AG04450 (cell line): ENCODE results near the gene HEMK1. TPM values are rescaled to one million over a fixed set of nuclear protein-coding genes. Genes with fewer than 3 reads are reported as not detected.

Experiments
- CTCF ChIA-PET: fragments of 300-600, 350-600 bp; formaldehyde crosslinking; extraction: SDS; loops from one replicate; lab custom pipeline; 2022; ENCODE audit warnings: antibody characterized with exemption, inconsistent platforms; lab: Charles Lee
- POLR2A ChIA-PET: fragments of 350-600 bp; formaldehyde crosslinking; extraction: SDS; loops from one replicate; lab custom pipeline; 2021; ENCODE audit warnings: antibody characterized with exemption, inconsistent platforms; lab: Yijun Ruan, JAX
- DNase-seq: peaks from one replicate; pipeline ENCODE4 v3.0.0-alpha.2; 2011; ENCODE audit warnings: low read depth, low spot score
- H3K27ac ChIP-seq: one replicate; pipeline ENCODE4 v1.5.1; 2012; ENCODE audit warnings: low read depth, low read length, control low read depth
- H3K27me3 ChIP-seq: one replicate; pipeline ENCODE4 v1.6.0; 2012; ENCODE audit warnings: low read length; ENCODE audit not compliant: control insufficient read depth, insufficient read depth
- H3K4me3 ChIP-seq: 2 replicates; pipeline ENCODE4 v1.5.1; 2011; ENCODE audit warnings: mild to moderate bottlenecking, low read depth, low read length, control low read depth
- H3K9me3 ChIP-seq: 2 replicates; pipeline ENCODE4 v1.5.1; 2012; ENCODE audit warnings: low read length; ENCODE audit not compliant: control insufficient read depth, insufficient read depth
- CTCF ChIP-seq: IDR thresholded peaks from 2 replicates; pipeline ENCODE4 v1.5.1; 2011; ENCODE audit warnings: low read depth, low read length, control low read depth, inconsistent platforms
- polyA plus RNA-seq: library from polyadenylated mRNA; depleted of rRNA; stranded (reverse); fragments of >200 nt; gene quantifications from 2 replicates; pipeline ENCODE4 v1.2.3, GENCODE V29; 2011

HEMK1 gene
- polyA plus RNA-seq, 1 experiment: 12.1 TPM

- CTCF ChIA-PET: no interaction called here
These were observed 12.8 kb downstream of the HEMK1 start for GRCh38 chr3:50582083-50582482.

GRCh38 chr3:50583897-50584296, 14.6 kb downstream of the HEMK1 start:
- Histone ChIP-seq H3K27me3 (no peaks in the 10 kb centered on the region), H3K4me3 (no peak overlapping the region), H3K27ac (no peak overlapping the region), H3K9me3 (no peaks in the 10 kb centered on the region)
- DNase-seq: no peak
- no peak for TF ChIP-seq CTCF
- ChIA-PET CTCF (interaction anchor here (0.6 to 1.2 kb wide), 2 partner anchors 31 to 42 kb away, joined by 3 to 4 read pairs; no protein-coding TSS in a partner anchor), POLR2A (interaction anchor here (0.7 kb wide), 1 partner anchor 28 kb away, joined by 3 read pairs; the partner anchor contains the start of gene CISH)

More at GRCh38 chr3:50582083-50582482, 12.8 kb downstream of the HEMK1 start:
- TF ChIP-seq CTCF: no peak
- no peak for DNase-seq
- Histone ChIP-seq H3K9me3 (no peaks in the 10 kb centered on the region), H3K27me3 (no peaks in the 10 kb centered on the region), H3K4me3 (no peak overlapping the region), H3K27ac (no peak overlapping the region)
- POLR2A ChIA-PET: no interaction called here

GRCh38 chr3:50584391-50584790, 15.1 kb downstream of the HEMK1 start:
- CTCF ChIA-PET: no interaction called here
- Histone ChIP-seq H3K9me3 (no peaks in the 10 kb centered on the region), H3K27ac (no peak overlapping the region), H3K27me3 (no peaks in the 10 kb centered on the region), H3K4me3 (no peak overlapping the region)
- POLR2A ChIA-PET: interaction anchor here (0.7 kb wide), 1 partner anchor 27 kb away, joined by 3 read pairs; the partner anchor contains the start of gene CISH
- TF ChIP-seq CTCF: no peak
- DNase-seq: no peak

- TF ChIP-seq CTCF: no peak
- ChIA-PET CTCF (interaction anchor here (1.1 to 2.8 kb wide), 3 partner anchors 28 to 30 kb away, joined by 4 to 12 read pairs (median 4); partner anchors contain the start of gene MAPKAPK3), POLR2A (interaction anchor here (0.6 to 1.2 kb wide), 2 partner anchors 15 to 115 kb away, joined by 3 to 5 read pairs; no protein-coding TSS in a partner anchor)
- Histone ChIP-seq H3K27ac (no peak overlapping the region), H3K4me3 (no peak overlapping the region), H3K9me3 (no peaks in the 10 kb centered on the region), H3K27me3 (no peaks in the 10 kb centered on the region)
- DNase-seq: no peak
These were observed 16.8 kb downstream of the HEMK1 start for GRCh38 chr3:50585919-50586762.

- no peak for DNase-seq
- POLR2A ChIA-PET: no interaction called here
- CTCF ChIA-PET: interaction anchor here (1.1 to 2.8 kb wide), 2 partner anchors 27 to 30 kb away, joined by 4 to 12 read pairs; partner anchors contain the start of gene MAPKAPK3
- H3K9me3 ChIP-seq: no peaks in the 10 kb centered on the region
- no peaks in the 10 kb centered on the region for H3K27me3 ChIP-seq
- no peak overlapping the region for H3K4me3 ChIP-seq
- TF ChIP-seq CTCF: no peak
- H3K27ac ChIP-seq: no peak overlapping the region
These were observed 17.4 kb downstream of the HEMK1 start for GRCh38 chr3:50586763-50587070.
